Cardiac muscle cell (in vitro differentiated cells and primary cell): ENCODE measurements around the gene RPAP2. TPM values are rescaled to one million over a fixed set of nuclear protein-coding genes. Genes with fewer than 3 reads are reported as not detected.
A peak's percentile ranks its signal among the peaks of the same experiment; 100 is the strongest.

Source experiments
- DNase-seq, 2 donors: peaks; one replicate each; pipeline versions ENCODE4 v3.0.0 to v3.0.0-alpha.2; 2010 to 2017; ENCODE audit warnings: low read depth in 1 of 2, low spot score in 1 of 2
- H3K27ac ChIP-seq: fragments of 200-600 bp; sonication (generic); 2 replicates; pipeline ENCODE4 v1.5.1; 2016
- H3K27me3 ChIP-seq: fragments of 200-600 bp; sonication (generic); 2 replicates; pipeline ENCODE4 v1.6.0; 2016; ENCODE audit warnings: control low read depth
- H3K36me3 ChIP-seq: fragments of 200-600 bp; sonication (generic); 2 replicates; pipeline ENCODE4 v1.5.1; 2016; ENCODE audit warnings: control low read depth
- H3K4me1 ChIP-seq: fragments of 200-600 bp; sonication (generic); 2 replicates; pipeline ENCODE4 v1.8.1; 2017; ENCODE audit warnings: low read depth, mild to moderate bottlenecking, mixed run types
- H3K4me3 ChIP-seq: fragments of 200-600 bp; sonication (generic); 2 replicates; pipeline ENCODE4 v1.5.1; 2016; ENCODE audit warnings: mild to moderate bottlenecking
- H3K9me3 ChIP-seq: fragments of 200-600 bp; sonication (generic); 2 replicates; pipeline ENCODE4 v1.5.1; 2017; ENCODE audit warnings: low read depth, mild to moderate bottlenecking, control low read depth
- CTCF ChIP-seq: IDR thresholded peaks from 2 replicates; pipeline ENCODE4 v1.5.1; 2012; ENCODE audit warnings: low read depth, mild to moderate bottlenecking, low read length
- polyA plus RNA-seq: library from polyadenylated mRNA; unstranded; fragments of >200 nt; fragmentation: Nextera tagmentation; extraction: Ambion mirVana; gene quantifications from 2 replicates; pipeline ENCODE4 v1.2.1, GENCODE V29; 2016
- total RNA-seq: library from RNA; depleted of rRNA; stranded (reverse); fragments of >200 nt; gene quantifications from 2 replicates; pipeline ENCODE4 v1.2.3, GENCODE V29; 2016

Gene RPAP2
- total and polyA plus RNA-seq, 2 experiments from 2014 or later, result 6.3 to 24.0 TPM

DNA sequence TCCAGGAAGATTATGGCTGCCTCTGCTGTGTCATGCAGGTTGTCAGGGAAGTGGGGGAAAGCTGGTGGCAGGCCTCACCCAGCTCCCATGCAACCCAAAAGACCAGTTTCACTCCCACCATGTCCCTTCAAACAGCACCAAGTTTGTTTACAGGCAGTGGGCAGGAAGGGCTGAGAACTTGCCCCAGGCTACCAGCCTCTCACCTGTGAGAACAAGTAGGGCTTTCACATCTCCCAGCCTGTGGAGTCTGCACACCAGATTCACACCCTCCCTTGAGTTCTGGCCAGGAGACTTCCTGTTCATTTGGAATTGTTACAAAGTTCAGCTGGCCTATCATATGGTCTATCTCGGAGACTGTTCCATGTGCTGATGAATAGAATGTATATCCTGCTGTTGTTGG is 27.8 kb downstream of the RPAP2 start:
- Histone ChIP-seq H3K4me3 (no peak overlapping the region), H3K27me3 (no peaks in the 10 kb centered on the region), H3K27ac (no peak overlapping the region), H3K36me3 (peaks cover 25% of the 10 kb centered on the region), H3K4me1 (no peaks in the 10 kb centered on the region), H3K9me3 (no peaks in the 10 kb centered on the region)
- no peak for DNase-seq
- TF ChIP-seq CTCF, result no peak

- DNase-seq, result no peak
- Histone ChIP-seq H3K27ac (no peak overlapping the region), H3K9me3 (no peaks in the 10 kb centered on the region), H3K27me3 (no peaks in the 10 kb centered on the region), H3K36me3 (peaks cover 25% of the 10 kb centered on the region), H3K4me1 (no peaks in the 10 kb centered on the region), H3K4me3 (no peak overlapping the region)
- no peak for TF ChIP-seq CTCF
These were observed 28.9 kb downstream of the RPAP2 start for GRCh38 chr1:92327794-92328193.

- Histone ChIP-seq H3K4me1 (no peaks in the 10 kb centered on the region), H3K9me3 (no peaks in the 10 kb centered on the region), H3K27ac (no peak overlapping the region), H3K27me3 (no peaks in the 10 kb centered on the region), H3K4me3 (no peak overlapping the region), H3K36me3 (peaks cover 11% of the 10 kb centered on the region)
- no peak for TF ChIP-seq CTCF
- no peak for DNase-seq
These were observed 30.7 kb downstream of the RPAP2 start for GRCh38 chr1:92329347-92330129.

DNA sequence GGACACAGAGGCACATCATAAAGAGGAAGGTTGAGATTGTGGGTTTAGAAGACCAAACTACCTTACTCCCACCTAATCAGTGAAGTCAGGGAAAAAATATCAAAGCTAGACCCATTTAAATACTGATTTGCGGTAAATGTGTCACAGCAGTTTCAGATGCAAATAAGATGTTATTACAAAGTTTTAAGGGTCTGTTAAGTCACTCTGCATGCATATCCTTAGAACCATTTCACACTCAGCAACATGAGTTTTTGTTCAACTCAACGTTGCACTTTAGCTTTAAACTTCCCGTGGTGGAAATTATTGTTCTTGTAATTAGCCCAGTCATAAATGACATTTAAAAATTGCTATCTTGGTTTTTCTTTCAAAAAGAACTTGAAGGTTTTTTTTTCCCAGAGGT is 34.8 kb downstream of the RPAP2 start:
- Histone ChIP-seq H3K9me3 (no peaks in the 10 kb centered on the region), H3K4me3 (no peak overlapping the region), H3K27ac (no peak overlapping the region), H3K4me1 (no peaks in the 10 kb centered on the region), H3K27me3 (no peaks in the 10 kb centered on the region), H3K36me3 (peaks cover 14% of the 10 kb centered on the region)
- DNase-seq, result no peak
- no peak for TF ChIP-seq CTCF

DNA sequence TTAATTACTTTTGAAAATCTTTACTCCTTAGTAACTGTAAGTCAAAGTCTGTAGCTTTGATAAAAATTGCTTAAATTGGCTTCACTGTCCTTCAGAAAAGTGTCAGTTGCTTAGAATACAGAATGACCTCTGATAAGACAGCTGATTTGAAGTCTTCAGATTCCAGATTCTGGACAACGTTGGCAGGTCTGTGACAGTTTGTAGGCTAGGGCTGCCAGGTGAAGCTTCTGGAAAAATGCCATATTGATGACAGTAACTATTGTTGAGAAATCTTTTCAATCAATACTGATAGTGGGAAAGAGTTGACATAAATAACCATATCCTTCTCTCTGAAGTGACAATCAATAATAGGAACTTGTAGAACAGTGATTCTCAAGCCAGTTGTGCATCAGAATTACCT is 41.3 kb downstream of the RPAP2 start:
- no peak for TF ChIP-seq CTCF
- Histone ChIP-seq H3K4me3 (no peak overlapping the region), H3K27me3 (no peaks in the 10 kb centered on the region), H3K27ac (peak overlapping the region; percentile 47), H3K9me3 (no peaks in the 10 kb centered on the region), H3K4me1 (peaks cover 16% of the 10 kb centered on the region), H3K36me3 (peaks cover 11% of the 10 kb centered on the region)
- DNase-seq, result peak in 1 of 2 donors; percentile 4
